Calu3 (cell line): ENCODE measurements around the gene PSME4. TPM values are rescaled to one million over a fixed set of nuclear protein-coding genes. Genes with fewer than 3 reads are reported as not detected.

ENCODE experiments used
- BruUV-seq: library from RNA; stranded (reverse); fragments of 400-500 nt; replicated peaks from 2 replicates; lab custom pipeline; 2021; lab: Mats Ljungman, UMichigan
- CTCF ChIA-PET: fragments of 300-600 bp; sonication (Branson Sonifier 250); formaldehyde crosslinking; loops from one replicate; lab custom pipeline; 2022; ENCODE audit warnings: antibody characterized with exemption; lab: Charles Lee
- DNase-seq: peaks from one replicate; pipeline ENCODE4 v3.0.0; 2022
- H3K27ac Mint-ChIP-seq: one replicate; pipeline ENCODE4 v1.8.0; 2022; ENCODE audit warnings: mixed read lengths; ENCODE audit not compliant: unreplicated experiment
- H3K27me3 Mint-ChIP-seq: one replicate; pipeline ENCODE4 v1.8.0; 2022; ENCODE audit warnings: mixed read lengths; ENCODE audit not compliant: unreplicated experiment
- H3K36me3 Mint-ChIP-seq: one replicate; pipeline ENCODE4 v1.8.0; 2022; ENCODE audit warnings: mild to moderate bottlenecking, moderate library complexity, mixed read lengths; ENCODE audit not compliant: insufficient read depth, unreplicated experiment
- H3K4me1 Mint-ChIP-seq: one replicate; pipeline ENCODE4 v1.8.0; 2022; ENCODE audit warnings: mild to moderate bottlenecking, low read depth, mixed read lengths; ENCODE audit not compliant: unreplicated experiment
- H3K4me3 Mint-ChIP-seq: one replicate; pipeline ENCODE4 v1.8.0; 2022; ENCODE audit warnings: mild to moderate bottlenecking, low read depth, moderate library complexity, mixed read lengths; ENCODE audit not compliant: unreplicated experiment
- H3K9me3 Mint-ChIP-seq: one replicate; pipeline ENCODE4 v1.8.0; 2022; ENCODE audit warnings: low read depth, mixed read lengths; ENCODE audit not compliant: unreplicated experiment
- intact Hi-C: fragments of 100-400 bp; cut with micrococcal nuclease; formaldehyde crosslinking; loops from one replicate; pipeline ENCODE4 v1.10.0; 2022; ENCODE audit not compliant: unreplicated experiment
- total RNA-seq: library from RNA; stranded (reverse); gene quantifications from 2 replicates; pipeline ENCODE4 v1.2.3, GENCODE V29; 2022
- TF ChIP-seq, protein P1 (sequence below): fragments of 200-600 bp; IDR thresholded peaks from one replicate; pipeline ENCODE4 v1.8.0; 2022; ENCODE audit warnings: antibody characterized with exemption; ENCODE audit not compliant: unreplicated experiment

Gene PSME4
- total RNA-seq, 1 experiment from 2014 or later, result 58.4 TPM

DNA sequence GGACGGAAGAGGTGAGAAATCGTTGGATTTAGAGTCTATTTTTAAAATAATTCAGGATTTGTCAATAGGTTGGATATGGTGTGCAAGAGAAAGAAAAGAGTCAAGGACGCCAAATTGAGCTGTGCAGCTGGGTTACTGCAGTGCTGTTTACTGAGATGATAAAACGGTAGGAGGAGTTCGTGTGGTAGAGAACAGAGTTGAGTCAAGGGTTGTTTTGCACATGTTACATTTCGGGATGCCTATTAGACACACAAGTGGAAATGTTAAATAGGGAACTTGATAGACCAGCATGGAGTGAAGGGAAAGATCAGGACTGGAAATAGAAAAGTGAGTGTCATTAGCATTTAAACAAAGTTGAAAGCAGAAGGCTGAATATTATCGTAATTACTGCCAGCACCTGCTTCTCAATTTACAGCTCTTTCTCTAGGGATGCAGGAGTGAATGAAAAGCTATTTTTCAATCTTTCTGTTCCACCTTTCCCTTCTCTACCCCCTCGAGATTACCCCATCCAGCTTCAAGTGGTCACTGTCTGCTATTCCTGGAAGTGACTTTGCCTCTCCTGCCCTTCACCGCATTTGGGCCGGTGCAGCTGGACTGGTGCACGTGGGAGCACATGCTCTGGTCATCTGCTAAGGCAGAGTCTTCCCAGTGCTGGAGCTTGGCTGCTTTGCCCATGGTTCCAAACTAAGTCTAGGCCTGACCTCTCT lies 141.4 kb downstream of the PSME4 start:
- Mint-ChIP-seq H3K9me3 (no peaks in the 10 kb centered on the region), H3K36me3 (no peaks in the 10 kb centered on the region), H3K27ac (no peak overlapping the region), H3K27me3 (no peaks in the 10 kb centered on the region), H3K4me1 (no peaks in the 10 kb centered on the region), H3K4me3 (no peak overlapping the region)
- no TSS peak for BruUV-seq
- no peak for DNase-seq
- intact Hi-C loops, result no loop called here
- CTCF ChIA-PET, result no interaction called here
- TF ChIP-seq, protein P1, sequence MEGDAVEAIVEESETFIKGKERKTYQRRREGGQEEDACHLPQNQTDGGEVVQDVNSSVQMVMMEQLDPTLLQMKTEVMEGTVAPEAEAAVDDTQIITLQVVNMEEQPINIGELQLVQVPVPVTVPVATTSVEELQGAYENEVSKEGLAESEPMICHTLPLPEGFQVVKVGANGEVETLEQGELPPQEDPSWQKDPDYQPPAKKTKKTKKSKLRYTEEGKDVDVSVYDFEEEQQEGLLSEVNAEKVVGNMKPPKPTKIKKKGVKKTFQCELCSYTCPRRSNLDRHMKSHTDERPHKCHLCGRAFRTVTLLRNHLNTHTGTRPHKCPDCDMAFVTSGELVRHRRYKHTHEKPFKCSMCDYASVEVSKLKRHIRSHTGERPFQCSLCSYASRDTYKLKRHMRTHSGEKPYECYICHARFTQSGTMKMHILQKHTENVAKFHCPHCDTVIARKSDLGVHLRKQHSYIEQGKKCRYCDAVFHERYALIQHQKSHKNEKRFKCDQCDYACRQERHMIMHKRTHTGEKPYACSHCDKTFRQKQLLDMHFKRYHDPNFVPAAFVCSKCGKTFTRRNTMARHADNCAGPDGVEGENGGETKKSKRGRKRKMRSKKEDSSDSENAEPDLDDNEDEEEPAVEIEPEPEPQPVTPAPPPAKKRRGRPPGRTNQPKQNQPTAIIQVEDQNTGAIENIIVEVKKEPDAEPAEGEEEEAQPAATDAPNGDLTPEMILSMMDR, result no peak

DNA sequence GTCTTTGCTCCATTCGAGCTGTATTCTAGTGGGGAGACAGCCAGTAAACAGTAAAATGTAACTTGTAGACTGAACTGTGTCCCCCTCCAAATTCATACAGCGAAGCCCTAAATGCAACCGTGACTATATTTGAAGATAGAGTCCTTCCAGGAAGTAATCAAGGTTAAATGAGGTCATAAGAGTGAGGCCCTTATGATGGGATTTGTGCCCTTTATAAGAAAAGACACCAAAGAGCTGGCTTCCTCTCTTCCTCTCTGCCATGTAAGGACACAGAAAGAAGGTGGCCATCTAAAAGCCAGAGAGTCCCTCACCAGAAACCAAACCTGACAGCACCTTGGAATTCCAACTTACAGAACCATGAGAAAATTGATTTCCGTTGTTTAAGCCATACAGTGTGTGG lies 142.5 kb downstream of the PSME4 start:
- BruUV-seq, result no TSS peak
- Mint-ChIP-seq H3K4me3 (no peak overlapping the region), H3K27me3 (no peaks in the 10 kb centered on the region), H3K27ac (no peak overlapping the region), H3K36me3 (no peaks in the 10 kb centered on the region), H3K4me1 (no peaks in the 10 kb centered on the region), H3K9me3 (no peaks in the 10 kb centered on the region)
- intact Hi-C loops, result no loop called here
- DNase-seq, result no peak
- TF ChIP-seq, protein P1, result no peak
- CTCF ChIA-PET, result no interaction called here

DNA sequence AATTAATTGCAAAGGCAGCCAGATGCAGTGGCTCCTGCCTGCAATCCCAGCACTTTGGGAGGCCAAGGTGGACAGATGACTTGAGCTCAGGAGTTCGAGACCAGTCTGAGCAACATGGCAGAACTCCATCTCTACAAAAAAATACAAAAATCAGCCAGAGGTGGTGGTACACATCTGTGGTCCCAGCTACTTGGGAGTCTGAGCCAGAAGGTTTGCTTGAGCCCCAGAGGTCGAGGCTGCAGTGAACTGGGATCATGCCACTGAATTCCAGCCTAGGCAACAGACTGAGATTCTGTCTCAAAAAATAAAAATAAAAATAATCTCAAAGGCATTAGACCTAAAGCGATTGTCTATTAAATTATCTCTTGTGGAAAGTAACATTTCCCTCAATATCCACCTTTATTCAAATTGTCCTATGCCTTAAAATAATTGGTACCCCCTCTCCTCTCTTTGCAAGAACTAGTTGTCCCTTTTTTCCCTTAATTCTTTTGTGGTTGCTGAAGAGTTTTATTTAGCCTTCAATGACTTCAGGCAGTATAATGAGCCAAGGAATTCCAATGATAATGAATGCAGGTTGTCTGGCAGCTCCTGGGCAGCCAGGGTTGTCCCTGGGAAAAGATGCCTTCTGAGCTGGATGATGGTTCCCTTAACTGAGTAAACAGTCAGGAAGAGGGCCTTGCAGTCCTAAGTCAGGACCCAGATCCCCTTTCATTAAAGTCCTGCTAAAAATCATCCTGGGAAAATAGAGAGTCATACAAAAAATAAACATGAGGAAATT lies 143.2 kb downstream of the PSME4 start:
- H3K27me3 Mint-ChIP-seq, result no peaks in the 10 kb centered on the region
- no TSS peak for BruUV-seq
- no peak for DNase-seq
- no peaks in the 10 kb centered on the region for H3K9me3 Mint-ChIP-seq
- intact Hi-C loops, result no loop called here
- TF ChIP-seq, protein P1, result no peak
- no peaks in the 10 kb centered on the region for H3K4me1 Mint-ChIP-seq
- CTCF ChIA-PET, result no interaction called here
- H3K4me3 Mint-ChIP-seq, result no peak overlapping the region
- no peaks in the 10 kb centered on the region for H3K36me3 Mint-ChIP-seq
- no peak overlapping the region for H3K27ac Mint-ChIP-seq

DNA sequence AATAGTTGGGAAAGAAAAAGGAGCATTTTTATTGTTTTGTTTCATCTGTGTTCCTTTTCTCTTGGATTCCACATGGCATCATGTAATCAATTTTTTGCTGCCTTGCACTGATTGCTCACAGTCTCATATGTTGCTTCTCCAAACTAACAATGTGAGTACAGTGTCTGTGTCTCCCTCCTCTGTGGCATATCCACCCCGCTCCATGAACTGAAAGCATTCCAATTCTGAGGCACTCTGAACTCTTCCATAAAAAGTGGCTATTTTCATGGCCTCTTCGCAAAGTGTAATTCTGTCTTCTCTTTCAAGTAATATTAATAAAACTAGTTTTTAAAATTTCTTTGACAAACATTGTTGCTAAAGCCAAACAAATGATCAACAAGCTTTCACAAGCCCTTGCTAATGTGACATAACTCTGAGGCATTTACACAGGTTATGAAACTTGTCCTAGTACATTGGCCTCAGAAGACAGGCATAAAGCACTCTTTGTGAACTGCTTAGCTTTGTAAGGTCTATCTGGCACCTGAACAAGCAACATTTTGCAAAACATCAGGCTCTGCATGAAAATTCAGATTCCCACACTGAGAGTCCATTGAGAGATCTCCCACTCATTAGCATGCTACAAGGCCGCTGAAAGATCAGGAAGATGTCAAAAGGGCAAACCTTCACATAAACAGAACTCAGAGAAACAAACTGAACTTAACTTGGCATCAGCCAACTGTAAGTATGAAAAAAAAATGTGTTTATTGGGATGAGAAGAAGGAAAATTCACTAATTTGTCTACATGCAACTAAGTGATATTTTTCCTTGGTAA lies 144.0 kb downstream of the PSME4 start:
- Mint-ChIP-seq H3K9me3 (no peaks in the 10 kb centered on the region), H3K36me3 (no peaks in the 10 kb centered on the region), H3K27me3 (no peaks in the 10 kb centered on the region), H3K4me3 (no peak overlapping the region), H3K27ac (no peak overlapping the region), H3K4me1 (no peaks in the 10 kb centered on the region)
- no TSS peak for BruUV-seq
- no peak for DNase-seq
- CTCF ChIA-PET, result no interaction called here
- intact Hi-C loops, result no loop called here
- TF ChIP-seq, protein P1, result no peak
